GM19043 (cell line): Measurements from ENCODE around the gene APOL1.
"Not testable (repeated sequence)": the region's sequence is repeated elsewhere in the genome, so short reads cannot be mapped to it uniquely, and the experiment has no call there.

ENCODE experiments used
- ATAC-seq: cut with Tn5 transposase; IDR thresholded peaks from one replicate; pipeline ENCODE4 v1.9.1; 2021; ENCODE audit warnings: low read depth; ENCODE audit not compliant: unreplicated experiment

Gene APOL1

GRCh38 chr22:36224245-36224644, 28.7 kb upstream of the APOL1 start:
- no peak for ATAC-seq

- no peak for ATAC-seq
These were observed 27.5 kb upstream of the APOL1 start for GRCh38 chr22:36225333-36225922.

- no peak for ATAC-seq
These were observed 26.7 kb upstream of the APOL1 start for GRCh38 chr22:36226189-36226588.

GRCh38 chr22:36227396-36227795, 25.5 kb upstream of the APOL1 start:
- ATAC-seq: no peak

- no peak for ATAC-seq
These were observed 25.1 kb upstream of the APOL1 start for GRCh38 chr22:36227806-36228205.

GRCh38 chr22:36228369-36228768, 24.6 kb upstream of the APOL1 start:
- not testable (repeated sequence) for ATAC-seq

- ATAC-seq: no peak
These were observed 24.0 kb upstream of the APOL1 start for GRCh38 chr22:36228944-36229343.

GRCh38 chr22:36229649-36230048, 23.3 kb upstream of the APOL1 start:
- not testable (repeated sequence) for ATAC-seq

GRCh38 chr22:36231051-36231450, 21.9 kb upstream of the APOL1 start:
- not testable (repeated sequence) for ATAC-seq

GRCh38 chr22:36232715-36233401, 20.1 kb upstream of the APOL1 start:
- ATAC-seq: no peak

- no peak for ATAC-seq
These were observed 19.1 kb upstream of the APOL1 start for GRCh38 chr22:36233796-36234195.

GRCh38 chr22:36234213-36234612, 18.7 kb upstream of the APOL1 start:
- no peak for ATAC-seq

- ATAC-seq: no peak
These were observed 18.0 kb upstream of the APOL1 start for GRCh38 chr22:36234919-36235318.

- ATAC-seq: no peak
These were observed 17.3 kb upstream of the APOL1 start for GRCh38 chr22:36235585-36235984.

- ATAC-seq: no peak
These were observed 16.3 kb upstream of the APOL1 start for GRCh38 chr22:36236388-36237319.

- ATAC-seq: no peak
These were observed 15.2 kb upstream of the APOL1 start for GRCh38 chr22:36237462-36238372.

- no peak for ATAC-seq
These were observed 14.4 kb upstream of the APOL1 start for GRCh38 chr22:36238373-36239149.

- peak; percentile 10 for ATAC-seq
These were observed 13.9 kb upstream of the APOL1 start for GRCh38 chr22:36239150-36239400.

- peak; percentile 84 for ATAC-seq
These were observed 13.3 kb upstream of the APOL1 start, which contains the start of gene APOL2 for GRCh38 chr22:36239401-36240171. TSS of gene APOL2 (minus strand) at chr22:36239527. CDS start at chr22:36233162, 6,365 bp downstream.
